ENCODE results near the gene KCNQ1OT1.

The KCNQ1OT1 gene

DNA sequence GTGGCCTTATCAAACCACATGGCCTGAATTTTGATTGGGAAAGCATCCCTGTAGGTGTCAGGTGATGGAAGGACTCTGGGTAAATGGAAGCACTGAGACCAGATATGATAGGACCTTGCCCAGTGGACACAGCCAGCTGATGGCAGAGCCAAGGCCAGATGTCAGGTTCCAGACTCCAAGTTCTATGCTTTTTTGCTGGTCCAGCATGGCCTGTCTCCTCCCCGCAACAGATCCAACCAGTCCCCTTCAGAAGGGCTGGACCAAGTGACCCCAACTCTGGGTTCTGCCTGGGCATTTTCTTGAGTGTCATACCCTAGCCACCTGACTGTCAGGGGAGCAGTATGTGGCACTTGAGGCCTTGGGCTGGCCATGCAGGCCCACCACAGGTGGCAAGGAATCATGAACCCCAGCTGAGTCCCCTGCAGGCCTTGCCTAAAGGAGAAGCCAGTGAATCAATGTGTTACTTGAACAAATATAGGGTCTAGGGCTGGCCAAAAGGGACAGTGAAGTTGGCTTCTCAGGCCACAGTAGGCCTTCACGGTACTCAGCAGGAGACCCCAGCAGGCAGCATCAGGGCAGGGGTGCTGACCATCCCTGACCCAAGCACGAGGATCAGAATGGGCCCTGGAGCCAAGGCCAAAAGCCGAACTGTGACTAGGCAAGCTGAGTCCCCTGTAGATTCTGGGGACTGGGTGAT, 27.1 kb downstream of the KCNQ1OT1 start:
- H3K4me1 Mint-ChIP-seq (ENCODE audit: low read depth) = peaks cover 42% of the 10 kb centered on the region
- intact Hi-C loops (cut with micrococcal nuclease) = no loop called here
- H3K4me3 Mint-ChIP-seq = no peak overlapping the region
- H3K27me3 Mint-ChIP-seq = no peaks in the 10 kb centered on the region
- H3K27ac Mint-ChIP-seq = no peak overlapping the region
- H3K36me3 Mint-ChIP-seq (ENCODE audit: low read depth) = peaks cover 66% of the 10 kb centered on the region
- no peaks in the 10 kb centered on the region for H3K9me3 Mint-ChIP-seq

GRCh38 chr11:2671748-2672147, 28.0 kb downstream of the KCNQ1OT1 start:
- Mint-ChIP-seq H3K4me3 (no peak overlapping the region), H3K27ac (no peak overlapping the region), H3K4me1 (ENCODE audit: low read depth) (peaks cover 32% of the 10 kb centered on the region), H3K27me3 (no peaks in the 10 kb centered on the region), H3K9me3 (no peaks in the 10 kb centered on the region), H3K36me3 (ENCODE audit: low read depth) (peaks cover 71% of the 10 kb centered on the region)
- intact Hi-C loops (cut with micrococcal nuclease) = no loop called here

DNA sequence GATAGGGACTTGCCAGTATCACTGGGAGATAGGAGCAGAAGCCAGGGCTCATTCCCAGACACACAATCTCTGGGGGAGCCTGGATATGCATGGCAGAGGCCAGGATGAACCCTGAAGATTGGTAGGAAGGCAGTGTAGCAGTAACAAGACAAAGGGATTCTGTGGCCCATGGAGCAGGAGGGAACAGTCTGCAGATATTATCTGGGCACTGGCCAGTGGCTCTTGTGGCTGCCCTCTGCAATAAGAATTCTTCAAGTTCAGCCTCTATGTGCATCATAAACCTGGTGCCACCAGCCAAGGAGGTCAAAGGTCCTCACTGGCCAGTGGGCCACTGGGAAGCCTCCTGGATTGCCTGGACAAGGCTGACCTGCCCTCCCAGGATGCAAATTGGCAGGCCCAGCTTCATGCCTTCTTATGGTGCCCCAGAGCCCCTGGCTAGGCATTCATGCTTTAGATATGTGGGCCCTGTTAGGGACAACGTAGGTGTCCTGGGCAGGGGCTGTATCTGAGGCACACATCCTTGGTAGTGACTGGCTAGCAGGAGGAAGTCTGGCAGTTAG, 29.2 kb downstream of the KCNQ1OT1 start:
- Mint-ChIP-seq H3K27ac (no peak overlapping the region), H3K27me3 (no peaks in the 10 kb centered on the region), H3K4me1 (ENCODE audit: low read depth) (peaks cover 21% of the 10 kb centered on the region), H3K9me3 (no peaks in the 10 kb centered on the region), H3K36me3 (ENCODE audit: low read depth) (peaks cover 82% of the 10 kb centered on the region), H3K4me3 (no peak overlapping the region)
- intact Hi-C loops (cut with micrococcal nuclease) = no loop called here

- Mint-ChIP-seq H3K4me1 (ENCODE audit: low read depth) (peaks cover 15% of the 10 kb centered on the region), H3K4me3 (no peak overlapping the region)
Observed at GRCh38 chr11:2669634-2670469, 29.9 kb downstream of the KCNQ1OT1 start.

DNA sequence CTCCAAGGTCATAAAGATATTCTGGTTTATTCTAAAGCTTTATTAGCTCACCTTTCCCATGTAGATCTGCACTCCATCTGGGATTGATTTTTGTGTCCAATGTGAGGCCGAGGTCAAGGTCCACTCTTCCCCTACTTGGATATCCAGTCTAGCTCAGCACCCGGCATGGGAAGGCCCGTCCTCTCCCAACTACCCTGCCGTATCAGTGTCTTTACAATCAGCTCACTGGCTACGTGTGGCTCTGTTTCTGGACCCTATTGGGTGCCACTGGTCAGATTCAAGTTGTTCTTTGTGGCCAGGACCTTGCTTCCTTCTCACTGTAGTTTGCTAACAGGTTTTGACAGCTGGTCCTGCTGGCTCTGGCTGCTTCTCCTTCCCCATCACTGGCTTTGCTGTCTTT, 30.9 kb downstream of the KCNQ1OT1 start:
- Mint-ChIP-seq H3K27me3 (no peaks in the 10 kb centered on the region), H3K9me3 (no peaks in the 10 kb centered on the region), H3K4me1 (ENCODE audit: low read depth) (peaks cover 6% of the 10 kb centered on the region), H3K27ac (no peak overlapping the region), H3K4me3 (no peak overlapping the region), H3K36me3 (ENCODE audit: low read depth) (peaks cover 87% of the 10 kb centered on the region)
- intact Hi-C loops (cut with micrococcal nuclease) = no loop called here

More at GRCh38 chr11:2669634-2670469, 29.9 kb downstream of the KCNQ1OT1 start:
- Mint-ChIP-seq H3K27ac (no peak overlapping the region), H3K27me3 (no peaks in the 10 kb centered on the region), H3K9me3 (no peaks in the 10 kb centered on the region), H3K36me3 (ENCODE audit: low read depth) (peaks cover 87% of the 10 kb centered on the region)
- intact Hi-C loops (cut with micrococcal nuclease) = no loop called here

- Mint-ChIP-seq H3K4me1 (ENCODE audit: low read depth) (no peaks in the 10 kb centered on the region), H3K9me3 (no peaks in the 10 kb centered on the region), H3K27me3 (no peaks in the 10 kb centered on the region), H3K36me3 (ENCODE audit: low read depth) (peaks cover 87% of the 10 kb centered on the region), H3K27ac (no peak overlapping the region), H3K4me3 (no peak overlapping the region)
- intact Hi-C loops (cut with micrococcal nuclease) = no loop called here
Observed at GRCh38 chr11:2667940-2668339, 31.9 kb downstream of the KCNQ1OT1 start.

GRCh38 chr11:2666828-2667570, 32.8 kb downstream of the KCNQ1OT1 start:
- no peak overlapping the region for H3K4me3 Mint-ChIP-seq
- no peak overlapping the region for H3K27ac Mint-ChIP-seq
- H3K36me3 Mint-ChIP-seq (ENCODE audit: low read depth) = peaks cover 87% of the 10 kb centered on the region
- H3K27me3 Mint-ChIP-seq = no peaks in the 10 kb centered on the region
- H3K4me1 Mint-ChIP-seq (ENCODE audit: low read depth) = no peaks in the 10 kb centered on the region
- H3K9me3 Mint-ChIP-seq = no peaks in the 10 kb centered on the region
- intact Hi-C loops (cut with micrococcal nuclease) = no loop called here

GRCh38 chr11:2666401-2666741, 33.4 kb downstream of the KCNQ1OT1 start:
- no peaks in the 10 kb centered on the region for H3K4me1 Mint-ChIP-seq (ENCODE audit: low read depth)
- intact Hi-C loops (cut with micrococcal nuclease) = no loop called here
- H3K36me3 Mint-ChIP-seq (ENCODE audit: low read depth) = peaks cover 87% of the 10 kb centered on the region
- no peaks in the 10 kb centered on the region for H3K27me3 Mint-ChIP-seq
- no peak overlapping the region for H3K27ac Mint-ChIP-seq
- no peak overlapping the region for H3K4me3 Mint-ChIP-seq
- H3K9me3 Mint-ChIP-seq = peaks cover under 1% of the 10 kb centered on the region

DNA sequence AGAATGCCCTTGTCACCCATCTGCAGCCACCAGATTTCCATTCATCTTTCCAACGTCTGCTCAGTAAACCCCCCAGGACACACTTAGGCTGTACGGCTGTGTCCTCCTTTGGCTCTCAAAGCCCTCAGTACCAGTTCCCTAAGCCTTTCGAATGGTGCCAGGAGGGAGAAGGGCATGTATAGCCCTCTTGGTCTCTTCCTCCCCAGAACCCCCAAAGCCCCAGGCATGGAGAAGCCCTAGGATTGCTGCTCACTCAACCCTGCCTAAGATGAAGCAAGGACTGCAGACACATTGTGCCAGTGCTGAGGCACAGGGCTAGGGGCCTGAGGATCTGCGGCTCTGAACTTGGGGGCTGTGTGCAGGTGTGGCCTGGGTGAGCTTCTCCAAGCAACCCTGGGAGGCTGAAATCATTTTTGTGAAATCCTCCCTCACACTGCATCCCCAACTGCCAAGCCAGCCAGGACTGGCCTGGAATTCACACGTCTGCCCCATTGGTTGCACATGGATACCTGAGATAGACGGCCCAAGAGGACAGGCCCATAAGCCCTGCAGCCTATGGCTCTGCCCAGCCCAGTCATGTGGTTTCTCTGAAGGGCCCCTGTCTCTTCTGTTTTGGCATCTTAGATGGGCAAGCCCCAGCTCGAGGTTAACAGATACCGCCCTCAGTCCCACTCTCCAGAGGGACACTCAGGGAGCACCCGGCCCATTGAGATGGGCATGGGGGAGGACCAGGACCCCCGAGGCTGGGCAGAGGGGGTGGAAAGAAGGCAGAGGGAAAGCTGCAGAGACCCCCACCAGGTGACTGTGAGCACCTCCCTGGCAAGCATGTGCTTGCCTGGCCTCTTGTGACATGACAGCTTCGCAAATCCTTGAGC, 34.0 kb downstream of the KCNQ1OT1 start:
- peaks cover 90% of the 10 kb centered on the region for H3K36me3 Mint-ChIP-seq (ENCODE audit: low read depth)
- no peak overlapping the region for H3K27ac Mint-ChIP-seq
- H3K9me3 Mint-ChIP-seq = peaks cover 6% of the 10 kb centered on the region
- intact Hi-C loops (cut with micrococcal nuclease) = no loop called here
- no peak overlapping the region for H3K4me3 Mint-ChIP-seq
- H3K4me1 Mint-ChIP-seq (ENCODE audit: low read depth) = no peaks in the 10 kb centered on the region
- H3K27me3 Mint-ChIP-seq = no peaks in the 10 kb centered on the region

GRCh38 chr11:2664791-2665525, 34.8 kb downstream of the KCNQ1OT1 start:
- Mint-ChIP-seq H3K4me1 (ENCODE audit: low read depth) (no peaks in the 10 kb centered on the region), H3K4me3 (no peak overlapping the region)

DNA sequence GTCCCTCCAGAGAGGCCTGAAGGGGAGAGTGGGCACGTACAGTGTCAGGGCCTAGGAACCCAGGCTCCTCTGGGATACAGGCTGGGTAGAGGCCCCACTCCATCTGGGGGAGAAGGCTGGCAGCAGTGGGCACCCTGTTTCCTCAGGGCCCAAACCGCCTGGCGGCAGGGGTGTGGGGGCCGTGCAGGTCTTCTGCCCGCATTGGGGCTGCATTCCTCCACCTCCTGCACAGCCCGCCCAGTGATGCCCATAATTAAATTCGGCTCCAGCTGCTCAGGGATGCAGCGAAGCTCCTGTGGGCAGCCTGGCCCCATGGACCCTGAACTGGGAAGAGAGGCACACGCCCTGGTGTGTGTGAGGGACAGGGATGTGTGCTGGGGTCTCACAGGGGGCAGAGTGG, 35.4 kb downstream of the KCNQ1OT1 start:
- Mint-ChIP-seq H3K4me3 (no peak overlapping the region), H3K36me3 (ENCODE audit: low read depth) (peaks cover 90% of the 10 kb centered on the region), H3K9me3 (peaks cover 12% of the 10 kb centered on the region), H3K27ac (no peak overlapping the region), H3K4me1 (ENCODE audit: low read depth) (no peaks in the 10 kb centered on the region), H3K27me3 (no peaks in the 10 kb centered on the region)
- intact Hi-C loops (cut with micrococcal nuclease) = no loop called here

More at GRCh38 chr11:2664791-2665525, 34.8 kb downstream of the KCNQ1OT1 start:
- intact Hi-C loops (cut with micrococcal nuclease) = no loop called here
- no peak overlapping the region for H3K27ac Mint-ChIP-seq
- no peaks in the 10 kb centered on the region for H3K27me3 Mint-ChIP-seq
- H3K9me3 Mint-ChIP-seq = peaks cover 12% of the 10 kb centered on the region
- peaks cover 90% of the 10 kb centered on the region for H3K36me3 Mint-ChIP-seq (ENCODE audit: low read depth)

DNA sequence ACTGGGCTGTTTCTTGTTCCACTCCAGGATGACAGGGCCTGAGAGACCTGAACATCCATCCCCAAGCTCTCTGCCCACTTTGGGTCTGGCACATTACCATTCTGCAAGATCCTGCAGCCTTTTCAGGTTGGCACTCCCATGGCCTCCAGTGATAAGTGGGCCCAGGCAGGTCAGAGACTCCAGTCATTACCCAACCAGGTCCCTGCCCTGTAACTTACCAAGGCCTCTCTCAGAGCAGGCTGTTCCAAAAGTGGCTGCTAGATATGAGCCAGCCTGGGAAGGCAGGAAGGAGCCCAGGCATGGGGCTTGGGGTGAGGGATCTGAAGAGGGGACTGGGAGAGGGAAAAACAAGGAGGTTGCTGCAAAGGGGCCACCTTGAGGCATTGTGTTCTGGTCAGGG, 35.9 kb downstream of the KCNQ1OT1 start:
- Mint-ChIP-seq H3K36me3 (ENCODE audit: low read depth) (peaks cover 90% of the 10 kb centered on the region), H3K4me1 (ENCODE audit: low read depth) (no peaks in the 10 kb centered on the region), H3K27me3 (no peaks in the 10 kb centered on the region), H3K9me3 (peaks cover 16% of the 10 kb centered on the region), H3K4me3 (no peak overlapping the region), H3K27ac (no peak overlapping the region)
- intact Hi-C loops (cut with micrococcal nuclease) = no loop called here

DNA sequence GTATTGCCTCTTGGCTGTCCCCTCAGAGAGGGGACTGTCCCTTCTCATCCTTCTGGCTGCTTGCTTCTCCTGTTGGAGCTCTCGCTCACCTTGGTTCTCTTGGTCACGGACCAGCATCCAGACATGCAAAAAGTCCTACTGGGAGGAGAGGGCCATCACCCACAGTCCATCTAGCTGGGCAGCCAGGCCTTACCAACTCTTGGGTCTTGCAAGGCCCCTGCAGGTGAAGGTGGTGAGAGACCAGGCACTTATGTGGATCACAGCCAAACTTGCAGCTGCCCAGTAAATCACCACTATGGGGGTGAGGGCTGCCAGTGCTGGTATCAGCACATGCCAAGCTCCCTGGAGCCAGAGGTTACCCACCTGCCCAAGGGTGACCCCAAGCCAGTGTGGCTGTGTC, 36.3 kb downstream of the KCNQ1OT1 start:
- H3K4me3 Mint-ChIP-seq = no peak overlapping the region
- H3K36me3 Mint-ChIP-seq (ENCODE audit: low read depth) = peaks cover 90% of the 10 kb centered on the region
- intact Hi-C loops (cut with micrococcal nuclease) = no loop called here
- H3K27me3 Mint-ChIP-seq = no peaks in the 10 kb centered on the region
- no peak overlapping the region for H3K27ac Mint-ChIP-seq
- no peaks in the 10 kb centered on the region for H3K4me1 Mint-ChIP-seq (ENCODE audit: low read depth)
- peaks cover 20% of the 10 kb centered on the region for H3K9me3 Mint-ChIP-seq

All from dendritic cell treated with granulocyte-macrophage colony-stimulating factor and Interleukin-4, amounts not matched to agents 40 ng/mL and 50 ng/mL, for 4 days (primary cell).